Heart left ventricle (tissue), 13 donors: ENCODE data around the gene ABLIM2.

Experiments
- POLR2A ChIP-seq, 2 donors: fragments of 450-650 bp; IDR thresholded peaks; one replicate each; pipeline ENCODE4 v1.6.1; 2017; ENCODE audit warnings: antibody characterized with exemption in 2 of 2, mild to moderate bottlenecking in 2 of 2, moderate library complexity in 2 of 2
- TF ChIP-seq, protein P1 (sequence below), 12 donors: fragments of 200-600 bp; sonication (generic) in 4 of 12; IDR thresholded peaks; one replicate each; pipeline versions ENCODE4 v1.5.0 to v1.8.0; 2018 to 2022; ENCODE audit warnings: antibody characterized with exemption in 12 of 12, mild to moderate bottlenecking in 5 of 12
- donor health status: ischemic (EF 13 %, LVEDD 7.1; RV severe dilation, severe dysfunction).
- donor health status: DM: no; HTN: yes; CAD: no.
- donor health status: DM: no; HTN: no; CAD: no.
- donor health status: ischemic (EF 25% LVEDD 6.9; RV normal size, moderate dysfunction).
- donor health status: ischemic (EF 25% LVEDD 5.7; RV mildly dilated, moderate dysfunction).
- donor health status: ischemic (EF 35%, LVEDD 5.7; RV mildly dilated, moderate dysfunction).
- donor health status: nonischemic (EF 11% LVEDD 7.7; RV severe dilation, severe dysfunction).
- donor health status: DM: yes; HTN: yes; CAD: no.
- donor health status: PGD.
- donor health status: ischemic (EF 29% LVEDD 5.4; RV normal size, mild dysfunction).
- donor health status: nonischemic (EF 23%, LVEDD 6.1; RV moderate dilation, normal function).

DNA sequence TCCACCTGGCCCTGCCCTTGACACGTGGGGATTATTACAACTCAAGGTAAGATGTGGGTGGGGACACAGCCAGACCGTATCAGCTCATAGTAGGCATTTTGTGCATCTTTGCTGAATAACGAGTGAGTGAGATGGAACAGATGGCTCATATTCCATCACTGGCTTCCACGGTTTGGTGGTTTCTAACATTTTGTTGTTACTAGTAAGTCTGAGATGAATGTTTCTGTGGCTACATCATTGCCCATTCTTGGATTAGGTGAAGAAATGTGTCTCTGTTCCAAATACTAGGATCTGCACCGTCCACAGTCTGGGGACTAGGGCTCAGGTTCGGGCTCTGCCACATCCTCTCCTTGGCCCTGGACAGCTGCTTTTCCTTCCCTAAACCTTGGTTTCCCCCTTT lies 3.6 kb downstream of the ABLIM2 start:
- TF ChIP-seq, protein P1, sequence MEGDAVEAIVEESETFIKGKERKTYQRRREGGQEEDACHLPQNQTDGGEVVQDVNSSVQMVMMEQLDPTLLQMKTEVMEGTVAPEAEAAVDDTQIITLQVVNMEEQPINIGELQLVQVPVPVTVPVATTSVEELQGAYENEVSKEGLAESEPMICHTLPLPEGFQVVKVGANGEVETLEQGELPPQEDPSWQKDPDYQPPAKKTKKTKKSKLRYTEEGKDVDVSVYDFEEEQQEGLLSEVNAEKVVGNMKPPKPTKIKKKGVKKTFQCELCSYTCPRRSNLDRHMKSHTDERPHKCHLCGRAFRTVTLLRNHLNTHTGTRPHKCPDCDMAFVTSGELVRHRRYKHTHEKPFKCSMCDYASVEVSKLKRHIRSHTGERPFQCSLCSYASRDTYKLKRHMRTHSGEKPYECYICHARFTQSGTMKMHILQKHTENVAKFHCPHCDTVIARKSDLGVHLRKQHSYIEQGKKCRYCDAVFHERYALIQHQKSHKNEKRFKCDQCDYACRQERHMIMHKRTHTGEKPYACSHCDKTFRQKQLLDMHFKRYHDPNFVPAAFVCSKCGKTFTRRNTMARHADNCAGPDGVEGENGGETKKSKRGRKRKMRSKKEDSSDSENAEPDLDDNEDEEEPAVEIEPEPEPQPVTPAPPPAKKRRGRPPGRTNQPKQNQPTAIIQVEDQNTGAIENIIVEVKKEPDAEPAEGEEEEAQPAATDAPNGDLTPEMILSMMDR (IDR thresholded peaks at IDR 0.05) = no peak
- no peak for TF ChIP-seq POLR2A (IDR thresholded peaks at IDR 0.05)
